Esophagus squamous epithelium (tissue), 5 donors: Measurements from ENCODE around the gene PLXNB2. TPM values are rescaled to one million over a fixed set of nuclear protein-coding genes. Genes with fewer than 3 reads are reported as not detected.

ENCODE experiments used
- DNase-seq: peaks from one replicate; lab custom pipeline; 2025; lab: John Stamatoyannopoulos, UW
- H3K27ac ChIP-seq, 4 donors: fragments of 200-600 bp; sonication (generic); one replicate each; pipeline ENCODE4 v1.5.1; 2016 to 2019; ENCODE audit warnings: mild to moderate bottlenecking in 1 of 4
- H3K27me3 ChIP-seq, 4 donors: fragments of 200-600 bp; sonication (generic); 1 replicate in 3 of 4; 2 replicates in 1 of 4; pipeline versions ENCODE4 v1.5.1 to v1.6.0; 2017 to 2021; ENCODE audit warnings: antibody characterized with exemption in 1 of 4
- H3K36me3 ChIP-seq, 3 donors: fragments of 200-600 bp; sonication (generic); one replicate each; pipeline ENCODE4 v1.5.1; 2016 to 2019
- H3K4me1 ChIP-seq, 3 donors: fragments of 200-600 bp; sonication (generic); one replicate each; pipeline ENCODE4 v1.5.1; 2017 to 2019
- H3K4me3 ChIP-seq, 4 donors: fragments of 200-600 bp; sonication (generic); 1 replicate in 3 of 4; 2 replicates in 1 of 4; pipeline ENCODE4 v1.5.1; 2016 to 2019; ENCODE audit warnings: mild to moderate bottlenecking in 2 of 4, moderate library complexity in 1 of 4
- H3K9me3 ChIP-seq, 3 donors: fragments of 200-600 bp; sonication (generic); one replicate each; pipeline ENCODE4 v1.5.1; 2016 to 2019
- CTCF ChIP-seq, 6 experiments: fragments of 450-650 bp in 4 of 6; fragments of 200-600 bp in 2 of 6; sonication (generic) in 2 of 6; IDR thresholded peaks; one replicate each; pipeline ENCODE4 v1.5.1; 2016 to 2019; ENCODE audit warnings: antibody characterized with exemption in 6 of 6, mild to moderate bottlenecking in 4 of 6, moderate library complexity in 4 of 6
- POLR2A ChIP-seq, 4 donors: fragments of 450-650 bp; IDR thresholded peaks; one replicate each; pipeline ENCODE4 v1.6.1; 2017; ENCODE audit warnings: antibody characterized with exemption in 4 of 4, mild to moderate bottlenecking in 4 of 4, moderate library complexity in 3 of 4
- WGBS, 2 donors: methylation state at CpG; one replicate each; pipeline ENCODE4 v1.1.5; 2018; 5-methylcytosine and 5-hydroxymethylcytosine counted together
- intact Hi-C: fragments of 100-400 bp; cut with DNase I; formaldehyde crosslinking; loops from one replicate; pipeline ENCODE4 v1.15.0; 2022
- total RNA-seq, 4 donors: library from RNA; depleted of rRNA; stranded (reverse); fragments of >200 nt; gene quantifications; one replicate each; pipeline ENCODE4 v1.1.0, GENCODE V29; 2016
- donor health status: DM: yes; HTN: yes; CAD: no.

The PLXNB2 gene
- total RNA-seq, 4 donors from 2014 or later, result 80.9 to 231 (median 129) TPM

- 17% methylated on average over 2 of the region's 61 CpGs; no CpG with 5 or more reads in 1 of the 2 donors for WGBS, 2 donors
- Histone ChIP-seq H3K9me3 (no peaks in the 10 kb centered on the region), H3K27me3 (peaks cover 0 to 67% (median 0%) of the 10 kb centered on the region in 4 donors), H3K36me3 (no peaks in the 10 kb centered on the region), H3K4me1 (peaks cover 17 to 35% (median 20%) of the 10 kb centered on the region in 3 donors), H3K27ac (peak within 1 kb of the TSS; percentile 39 to 81 (median 65)), H3K4me3 (peak within 1 kb of the TSS; percentile 31 to 77 (median 51))
- intact Hi-C loops, result no loop called here
- TF ChIP-seq CTCF (IDR thresholded peaks at IDR 0.05) (no peak), POLR2A (IDR thresholded peaks at IDR 0.05) (no peak)
- no peak for DNase-seq
Observed at GRCh38 chr22:50261615-50262459, 45.6 kb downstream of the PLXNB2 start, which contains the start of gene MAPK12. TSS of gene MAPK12 (minus strand) at chr22:50261683. CDS start at chr22:50261509, 174 bp downstream.

DNA sequence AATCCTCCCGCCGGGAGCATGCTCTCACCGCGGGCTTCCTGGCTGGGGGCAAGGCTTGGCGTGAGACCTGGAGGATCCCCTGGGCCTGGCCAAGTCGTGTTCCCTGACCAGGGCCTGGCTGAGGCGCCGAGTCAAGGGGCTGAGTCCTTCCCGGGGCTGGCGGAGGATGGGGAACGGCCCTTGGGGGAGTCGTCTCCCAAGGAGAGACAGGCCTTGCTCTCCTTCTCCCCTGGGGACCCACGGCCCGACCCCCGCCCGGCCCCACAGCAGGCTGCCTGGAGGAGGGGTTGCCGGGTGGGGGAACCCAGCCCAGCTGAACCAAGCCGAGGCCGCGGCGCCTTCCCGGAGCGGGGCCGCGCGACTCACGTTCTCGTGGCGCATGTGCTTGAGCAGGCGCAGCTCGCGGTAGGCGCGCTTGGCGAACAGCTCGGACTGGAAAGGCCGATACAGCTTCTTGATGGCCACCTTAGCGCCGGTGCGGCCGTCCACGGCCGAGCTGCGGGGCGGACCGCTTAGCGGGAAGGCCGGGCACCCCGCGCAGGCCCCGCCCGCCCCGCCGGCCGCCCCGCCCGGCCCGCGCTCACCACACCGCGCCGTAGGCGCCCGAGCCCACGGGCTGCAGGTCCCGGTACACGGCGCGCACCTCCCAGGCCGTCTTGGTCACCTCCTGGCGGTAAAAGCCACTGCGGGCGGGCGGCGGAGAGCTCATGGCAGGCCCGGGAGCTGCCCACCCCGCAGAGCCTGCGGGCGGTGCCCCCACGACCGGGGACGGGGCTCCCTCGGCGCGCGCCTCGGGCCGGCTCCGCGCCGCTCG, 46.4 kb downstream of the PLXNB2 start:
- Histone ChIP-seq H3K27me3 (peaks cover 0 to 69% (median 0%) of the 10 kb centered on the region in 4 donors), H3K4me3 (peak overlapping the region; percentile 31 to 77 (median 51)), H3K36me3 (no peaks in the 10 kb centered on the region), H3K9me3 (no peaks in the 10 kb centered on the region), H3K27ac (peak overlapping the region; percentile 39 to 81 (median 65)), H3K4me1 (peaks cover 17 to 35% (median 19%) of the 10 kb centered on the region in 3 donors)
- intact Hi-C loops, result no loop called here
- DNase-seq, result no peak
- 0% methylated on average over 10 of the region's 92 CpGs; no CpG with 5 or more reads in 1 of the 2 donors for WGBS, 2 donors
- TF ChIP-seq CTCF (IDR thresholded peaks at IDR 0.05), result no peak
- no peak for TF ChIP-seq POLR2A (IDR thresholded peaks at IDR 0.05)

DNA sequence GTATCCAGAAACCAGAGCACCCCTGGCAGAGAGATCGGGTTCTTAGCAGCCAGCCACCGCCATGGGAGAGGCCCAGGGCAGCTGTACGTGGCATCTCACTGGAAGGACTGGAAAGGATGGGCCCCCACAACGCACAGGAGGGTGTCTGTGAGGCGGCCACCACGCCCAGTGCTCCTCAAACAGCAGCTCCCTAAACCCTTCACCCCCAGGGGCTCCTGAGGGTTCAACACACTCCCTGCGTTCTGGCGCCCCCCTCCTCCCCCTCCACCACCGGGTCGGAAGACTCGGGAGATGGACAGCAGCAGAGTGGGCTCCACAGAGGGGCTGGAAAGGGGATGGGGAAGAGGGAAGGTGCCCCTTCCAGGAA, 47.0 kb downstream of the PLXNB2 start:
- H3K27me3 ChIP-seq, result peaks cover 0 to 69% (median 0%) of the 10 kb centered on the region in 4 donors
- no peak for TF ChIP-seq CTCF (IDR thresholded peaks at IDR 0.05)
- TF ChIP-seq POLR2A (IDR thresholded peaks at IDR 0.05), result no peak
- peak overlapping the region; percentile 31 to 77 (median 51) for H3K4me3 ChIP-seq
- H3K4me1 ChIP-seq, result peaks cover 17 to 35% (median 19%) of the 10 kb centered on the region in 3 donors
- intact Hi-C loops, result no loop called here
- H3K36me3 ChIP-seq, result no peaks in the 10 kb centered on the region
- WGBS, 2 donors, result 21% methylated on average over 9 of the region's 11 CpGs; no CpG with 5 or more reads in 1 of the 2 donors
- DNase-seq, result no peak
- peak overlapping the region in 2 of 4 donors; percentile 73 to 81 for H3K27ac ChIP-seq
- H3K9me3 ChIP-seq, result no peaks in the 10 kb centered on the region

GRCh38 chr22:50259302-50259701, 48.1 kb downstream of the PLXNB2 start:
- Histone ChIP-seq H3K4me1 (peaks cover 17 to 35% (median 19%) of the 10 kb centered on the region in 3 donors), H3K9me3 (no peaks in the 10 kb centered on the region), H3K36me3 (no peaks in the 10 kb centered on the region), H3K27me3 (peaks cover 0 to 69% (median 0%) of the 10 kb centered on the region in 4 donors), H3K27ac (no peak overlapping the region), H3K4me3 (no peak overlapping the region)
- WGBS, 2 donors, result 79 to 86% methylated on average over 5 to 11 of the region's 15 CpGs
- intact Hi-C loops, result no loop called here
- TF ChIP-seq CTCF (IDR thresholded peaks at IDR 0.05) (no peak), POLR2A (IDR thresholded peaks at IDR 0.05) (no peak)
- DNase-seq, result no peak
